Measurements from ENCODE around the gene CYTH3. TPM values are rescaled to one million over a fixed set of nuclear protein-coding genes. Genes with fewer than 3 reads are reported as not detected.

The CYTH3 gene
- total and polyA plus RNA-seq, 12 donors: 15.9 to 27.9 (median 20.5) TPM

DNA sequence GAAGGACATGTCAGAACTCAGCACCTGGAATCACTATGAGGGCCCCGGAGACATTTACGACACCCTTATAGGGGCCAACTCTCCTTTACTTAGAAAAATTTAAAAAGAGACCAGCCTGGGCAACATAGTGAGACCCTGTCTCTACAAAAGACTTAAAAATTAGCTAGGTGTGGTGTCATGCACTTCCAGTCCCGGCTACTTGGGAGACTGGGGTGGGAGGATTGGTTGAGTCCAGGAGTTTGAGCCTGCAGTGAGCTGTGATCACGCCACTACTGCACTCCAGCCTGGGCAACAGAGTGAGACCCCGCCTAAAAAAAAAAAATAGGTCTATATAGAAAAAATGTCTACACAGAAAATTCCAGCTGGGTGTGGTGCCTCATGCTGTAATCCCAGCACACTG is 7.5 kb upstream of the CYTH3 start:
- H3K27ac ChIP-seq: no peak overlapping the region
- TF ChIP-seq, protein P1, sequence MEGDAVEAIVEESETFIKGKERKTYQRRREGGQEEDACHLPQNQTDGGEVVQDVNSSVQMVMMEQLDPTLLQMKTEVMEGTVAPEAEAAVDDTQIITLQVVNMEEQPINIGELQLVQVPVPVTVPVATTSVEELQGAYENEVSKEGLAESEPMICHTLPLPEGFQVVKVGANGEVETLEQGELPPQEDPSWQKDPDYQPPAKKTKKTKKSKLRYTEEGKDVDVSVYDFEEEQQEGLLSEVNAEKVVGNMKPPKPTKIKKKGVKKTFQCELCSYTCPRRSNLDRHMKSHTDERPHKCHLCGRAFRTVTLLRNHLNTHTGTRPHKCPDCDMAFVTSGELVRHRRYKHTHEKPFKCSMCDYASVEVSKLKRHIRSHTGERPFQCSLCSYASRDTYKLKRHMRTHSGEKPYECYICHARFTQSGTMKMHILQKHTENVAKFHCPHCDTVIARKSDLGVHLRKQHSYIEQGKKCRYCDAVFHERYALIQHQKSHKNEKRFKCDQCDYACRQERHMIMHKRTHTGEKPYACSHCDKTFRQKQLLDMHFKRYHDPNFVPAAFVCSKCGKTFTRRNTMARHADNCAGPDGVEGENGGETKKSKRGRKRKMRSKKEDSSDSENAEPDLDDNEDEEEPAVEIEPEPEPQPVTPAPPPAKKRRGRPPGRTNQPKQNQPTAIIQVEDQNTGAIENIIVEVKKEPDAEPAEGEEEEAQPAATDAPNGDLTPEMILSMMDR (IDR thresholded peaks at IDR 0.05): no peak
- 93 to 97% methylated on average over 5 of the region's 5 CpGs for WGBS, 2 donors
- DNase-seq: no peak
- H3K4me1 ChIP-seq: no peaks in the 10 kb centered on the region
- H3K9me3 ChIP-seq: no peaks in the 10 kb centered on the region
- no peak for ATAC-seq
- no peak overlapping the region for H3K4me3 ChIP-seq
- no peaks in the 10 kb centered on the region for H3K27me3 ChIP-seq
- no peaks in the 10 kb centered on the region for H3K36me3 ChIP-seq
- intact Hi-C loops (cut with DNase I): loop anchor here in 1 of 10 donors (5.0 to 10.0 kb wide), 2 partner anchors 37 to 115 kb away; no protein-coding TSS in a partner anchor

DNA sequence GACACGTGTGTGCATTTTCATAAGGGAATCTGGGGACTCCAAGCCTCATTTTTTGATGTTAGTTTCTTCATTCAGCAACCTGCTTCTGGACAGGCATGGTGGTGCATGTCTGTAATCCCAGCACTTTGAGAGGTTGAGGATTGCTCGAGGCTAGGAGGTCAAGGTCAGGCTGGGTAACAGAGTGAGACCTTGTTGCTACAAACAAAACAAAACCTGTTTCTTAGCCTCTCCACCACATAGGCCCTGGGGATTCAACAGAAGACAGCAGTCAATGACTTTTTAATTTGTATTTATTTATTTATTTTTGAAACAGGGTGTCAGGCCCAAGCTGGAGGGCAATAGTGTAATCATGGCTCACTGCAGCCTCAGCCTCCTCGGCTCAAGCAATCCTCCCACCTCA is 6.9 kb upstream of the CYTH3 start:
- no peak for ATAC-seq
- Histone ChIP-seq H3K27me3 (no peaks in the 10 kb centered on the region), H3K4me1 (no peaks in the 10 kb centered on the region), H3K27ac (no peak overlapping the region), H3K9me3 (no peaks in the 10 kb centered on the region), H3K36me3 (no peaks in the 10 kb centered on the region), H3K4me3 (no peak overlapping the region)
- TF ChIP-seq, protein P1 (IDR thresholded peaks at IDR 0.05): no peak
- WGBS, 2 donors: 72 to 73% methylated on average over 3 of the region's 3 CpGs
- intact Hi-C loops (cut with DNase I): loop anchor here in 1 of 10 donors (5.0 to 10.0 kb wide), 2 partner anchors 38 to 115 kb away; no protein-coding TSS in a partner anchor
- no peak for DNase-seq

DNA sequence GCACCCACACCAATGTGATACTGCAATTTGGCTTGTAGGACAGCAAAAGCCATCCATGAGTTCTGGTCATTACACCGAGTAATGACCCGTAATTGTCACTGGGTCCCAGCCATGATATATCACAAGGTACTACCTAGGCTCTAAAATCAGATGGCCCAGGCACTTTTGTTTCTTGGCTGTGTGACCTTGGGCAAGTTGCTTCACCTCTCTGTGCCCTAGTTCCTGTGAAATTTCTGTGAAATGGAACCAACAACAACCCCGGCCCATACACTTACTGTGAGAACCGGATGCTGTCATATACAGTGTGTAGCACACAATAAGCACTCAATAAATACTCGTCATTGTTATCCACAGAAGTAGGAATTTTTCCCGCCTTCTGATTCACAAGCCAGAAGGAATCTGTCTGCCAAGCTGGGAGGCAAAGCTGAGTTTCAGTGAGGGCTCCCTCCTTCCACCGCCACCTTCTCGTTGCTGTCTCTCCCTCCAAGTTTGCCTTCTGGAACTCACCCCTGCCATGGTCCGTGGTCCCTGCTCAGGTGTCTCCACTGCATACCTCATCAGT is 6.4 kb upstream of the CYTH3 start:
- 96 to 97% methylated on average over 9 of the region's 9 CpGs for WGBS, 2 donors
- Histone ChIP-seq H3K4me3 (no peak overlapping the region), H3K9me3 (no peaks in the 10 kb centered on the region), H3K36me3 (no peaks in the 10 kb centered on the region), H3K27me3 (no peaks in the 10 kb centered on the region), H3K4me1 (no peaks in the 10 kb centered on the region), H3K27ac (no peak overlapping the region)
- DNase-seq (no peak), ATAC-seq (no peak)
- TF ChIP-seq, protein P1 (IDR thresholded peaks at IDR 0.05): no peak
- intact Hi-C loops (cut with DNase I): loop anchor here in 1 of 10 donors (5.0 to 10.0 kb wide), 2 partner anchors 38 to 114 kb away; no protein-coding TSS in a partner anchor

DNA sequence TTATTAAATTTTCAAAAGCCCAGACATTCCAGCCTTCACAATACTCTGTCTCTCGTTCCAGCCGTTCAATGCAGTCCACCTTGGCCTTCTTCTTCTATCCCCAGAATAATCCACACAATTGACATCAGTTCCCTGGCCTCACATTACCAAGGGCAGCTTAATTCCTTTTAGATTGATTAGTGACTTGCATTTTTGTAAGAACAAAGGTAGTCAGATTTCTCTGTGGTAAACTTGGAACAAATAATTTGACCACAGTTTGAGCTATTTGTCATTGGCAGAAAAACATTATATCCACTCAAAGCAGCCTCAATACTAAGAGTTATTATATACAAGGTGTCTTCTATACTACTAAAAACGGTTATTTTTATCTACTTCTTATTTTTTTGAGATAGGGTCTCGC is 5.1 kb upstream of the CYTH3 start:
- H3K4me1 ChIP-seq: peaks cover 0 to 9% (median 5%) of the 10 kb centered on the region in 9 donors
- ATAC-seq (no peak), DNase-seq (no peak)
- TF ChIP-seq, protein P1 (IDR thresholded peaks at IDR 0.05): no peak
- 86 to 87% methylated on average over 4 of the region's 4 CpGs for WGBS, 2 donors
- H3K9me3 ChIP-seq: no peaks in the 10 kb centered on the region
- H3K27me3 ChIP-seq: no peaks in the 10 kb centered on the region
- H3K36me3 ChIP-seq: no peaks in the 10 kb centered on the region
- no peak overlapping the region for H3K27ac ChIP-seq
- no peak overlapping the region for H3K4me3 ChIP-seq
- intact Hi-C loops (cut with DNase I): loop anchor here in 1 of 10 donors (5.0 to 10.0 kb wide), 2 partner anchors 40 to 113 kb away; no protein-coding TSS in a partner anchor

All from heart right ventricle (tissue), 16 donors.